NCI-H128 (cell line): ENCODE results near the gene RIIAD1.

Experiments
- DNase-seq: peaks from one replicate; lab custom pipeline; 2025; ENCODE audit not compliant: unreplicated experiment; lab: John Stamatoyannopoulos, UW

The RIIAD1 gene

GRCh38 chr1:151710187-151710840 is 11.0 kb upstream of the RIIAD1 start:
- peak; percentile 25 for DNase-seq

DNA sequence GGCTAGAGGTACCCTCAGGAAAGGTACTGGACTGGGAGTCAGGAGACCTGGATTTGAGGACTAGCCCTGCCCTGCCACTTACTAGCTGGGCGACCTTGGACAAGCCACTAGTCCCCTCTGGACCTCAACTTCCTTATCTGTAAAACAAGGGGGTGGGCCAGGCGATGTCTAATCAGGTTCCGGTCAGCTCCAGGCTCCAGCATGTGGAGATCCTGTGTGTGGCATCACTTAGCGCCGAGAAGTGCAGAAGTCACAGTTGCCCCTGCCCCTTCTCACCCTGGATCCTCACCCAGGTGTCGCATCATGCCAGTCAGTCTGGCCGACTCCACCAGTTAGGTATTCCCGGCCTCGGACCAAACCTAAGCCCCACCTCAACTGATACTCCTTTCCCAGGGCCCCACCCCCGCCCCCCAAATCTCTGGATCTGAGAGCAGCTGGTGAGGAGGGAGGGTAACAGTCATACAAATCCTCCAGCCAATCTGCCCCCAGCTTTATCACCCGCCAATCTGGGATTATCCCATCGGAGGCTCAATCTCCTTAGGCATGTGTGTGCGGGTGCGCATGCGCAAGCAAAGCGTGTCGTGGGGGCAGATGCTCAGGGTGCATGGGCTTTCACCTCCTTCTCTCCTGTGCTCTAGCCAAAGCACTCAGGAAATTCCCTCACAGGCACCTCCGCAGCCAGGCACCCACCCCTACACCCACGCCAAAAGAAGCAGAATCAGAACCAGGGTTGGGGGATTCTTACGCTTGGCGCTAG is 10.1 kb upstream of the RIIAD1 start:
- no peak for DNase-seq

DNA sequence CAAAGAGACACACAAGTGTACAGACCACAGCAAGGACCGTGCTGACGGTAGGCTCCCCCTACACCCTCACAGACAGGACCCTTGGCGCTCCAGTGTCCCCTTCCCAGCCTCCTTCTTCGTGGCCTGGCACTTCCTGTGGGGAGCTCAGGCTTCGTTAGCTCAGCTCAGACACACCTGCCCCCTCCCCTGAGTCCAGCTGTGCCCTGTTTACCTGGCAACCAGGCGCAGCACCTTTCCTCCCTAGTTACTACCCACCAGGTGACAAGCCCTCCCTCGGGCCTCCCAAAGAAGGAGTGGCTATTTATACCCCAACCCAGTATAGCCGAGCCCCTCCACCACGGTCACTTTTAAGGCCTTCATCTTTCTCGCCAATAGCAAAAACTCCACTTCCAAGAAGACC is 9.4 kb upstream of the RIIAD1 start:
- no peak for DNase-seq

DNA sequence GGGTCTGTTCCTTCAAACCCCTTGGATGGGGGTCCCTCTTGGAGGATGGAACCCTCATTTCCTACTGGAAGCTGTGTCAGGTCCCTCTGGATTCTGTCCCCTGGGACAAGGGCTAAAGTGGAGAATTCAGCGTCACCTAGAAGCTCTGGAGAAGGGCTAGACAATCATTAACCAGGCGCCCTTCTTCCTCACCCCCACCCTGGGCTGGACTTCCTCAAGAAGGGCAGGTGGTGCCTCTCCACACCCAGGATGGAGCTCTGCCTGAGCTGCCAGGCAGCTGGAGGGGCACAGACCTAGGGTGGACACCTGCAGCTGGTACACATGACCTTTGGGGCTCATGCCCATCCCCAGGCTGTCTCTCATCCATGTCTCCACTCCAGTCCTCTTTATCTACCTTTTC is 8.3 kb upstream of the RIIAD1 start:
- no peak for DNase-seq

- DNase-seq, result no peak
Measured at GRCh38 chr1:151713874-151714273, 7.4 kb upstream of the RIIAD1 start.

DNA sequence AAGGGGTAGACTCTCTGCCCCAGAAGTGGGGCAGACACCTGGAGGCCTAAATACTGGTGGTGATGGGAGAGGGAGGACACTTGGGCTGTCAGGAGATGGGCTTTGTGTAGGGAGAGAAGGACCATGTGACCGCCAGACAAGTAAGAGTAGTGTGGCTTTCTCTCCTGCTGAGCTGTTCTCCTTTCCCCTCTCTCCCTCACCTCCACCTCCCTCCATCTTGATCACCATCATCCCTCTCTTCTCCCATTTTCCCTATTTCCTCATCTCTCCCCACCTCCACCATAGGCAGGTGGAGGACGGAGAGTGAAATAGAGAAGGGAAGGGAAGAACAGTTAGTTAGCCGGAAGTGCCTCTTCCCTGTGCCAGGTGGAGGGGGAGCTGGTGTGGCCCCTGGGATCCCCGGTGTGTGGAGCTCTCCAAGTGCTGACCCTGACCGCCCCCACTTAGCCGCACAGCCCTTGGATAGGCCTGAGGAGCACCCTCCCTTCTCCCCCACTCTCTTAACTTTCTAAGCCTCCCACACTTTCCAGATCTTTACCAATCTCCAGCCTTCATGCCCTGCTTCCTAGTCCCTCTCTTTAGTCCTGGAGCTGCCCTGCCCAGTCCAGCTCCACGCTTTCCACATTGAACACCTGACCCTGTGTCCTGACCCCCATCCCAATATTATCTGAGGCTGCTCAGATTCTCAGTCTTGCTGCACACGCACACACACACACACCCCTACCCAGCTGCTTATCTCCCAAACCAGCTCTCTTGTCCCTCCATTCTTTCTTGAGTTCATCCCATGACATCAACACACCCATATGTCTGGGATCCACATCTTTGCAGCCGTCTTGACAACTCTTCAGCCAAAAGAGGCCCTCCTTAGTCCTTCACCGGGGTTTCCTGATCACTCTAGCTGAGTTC is 6.2 kb upstream of the RIIAD1 start:
- no peak for DNase-seq

- peak; percentile 59 for DNase-seq
Measured at GRCh38 chr1:151715726-151716404, 5.5 kb upstream of the RIIAD1 start.

DNA sequence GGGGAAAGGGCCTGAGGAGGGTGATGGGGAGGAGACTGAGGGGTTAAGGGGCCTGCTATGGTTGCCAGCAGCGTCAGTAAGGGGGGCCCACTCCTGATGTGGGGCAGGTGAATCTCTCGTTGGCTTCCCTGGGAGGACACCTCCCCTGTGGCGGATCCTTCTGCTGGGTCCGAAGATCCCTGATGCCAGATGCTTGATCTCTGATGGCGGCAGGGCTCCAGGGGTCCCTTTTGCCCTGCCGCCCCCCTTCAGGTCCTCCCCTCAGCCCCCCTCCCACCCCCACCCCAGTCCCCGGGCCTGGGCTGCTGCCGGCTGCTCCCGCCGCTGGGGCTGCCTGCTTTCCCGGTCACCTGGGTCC is 4.9 kb upstream of the RIIAD1 start:
- DNase-seq, result no peak

- peak; percentile 96 for DNase-seq
Measured at GRCh38 chr1:151716771-151717631, 4.3 kb upstream of the RIIAD1 start, which contains the start of gene CELF3. CELF3 (minus strand) TSS chr1:151716803; CDS start chr1:151716020, 783 bp downstream.

DNA sequence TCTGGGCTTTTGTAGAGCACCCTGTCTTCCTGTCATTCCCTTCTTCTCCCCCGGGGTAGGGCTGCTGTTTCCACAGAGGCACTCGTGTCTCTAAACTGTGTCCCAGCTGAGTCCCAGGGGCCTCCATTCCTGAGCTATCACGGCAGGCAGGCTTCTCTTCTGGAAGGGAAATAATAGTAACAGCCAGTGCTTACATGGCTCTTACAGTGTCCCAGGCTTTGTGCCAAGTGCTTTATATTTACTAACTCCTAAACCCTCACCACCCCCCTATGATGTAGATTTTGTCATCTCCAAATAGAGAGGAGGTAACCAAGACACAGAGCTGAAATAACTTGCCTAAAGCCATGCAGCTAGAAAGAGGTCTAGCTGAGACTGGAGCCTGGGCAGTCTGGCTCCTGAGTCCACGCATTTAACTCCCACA is 3.3 kb upstream of the RIIAD1 start:
- no peak for DNase-seq

GRCh38 chr1:151718666-151719065 is 2.7 kb upstream of the RIIAD1 start:
- no peak for DNase-seq

DNA sequence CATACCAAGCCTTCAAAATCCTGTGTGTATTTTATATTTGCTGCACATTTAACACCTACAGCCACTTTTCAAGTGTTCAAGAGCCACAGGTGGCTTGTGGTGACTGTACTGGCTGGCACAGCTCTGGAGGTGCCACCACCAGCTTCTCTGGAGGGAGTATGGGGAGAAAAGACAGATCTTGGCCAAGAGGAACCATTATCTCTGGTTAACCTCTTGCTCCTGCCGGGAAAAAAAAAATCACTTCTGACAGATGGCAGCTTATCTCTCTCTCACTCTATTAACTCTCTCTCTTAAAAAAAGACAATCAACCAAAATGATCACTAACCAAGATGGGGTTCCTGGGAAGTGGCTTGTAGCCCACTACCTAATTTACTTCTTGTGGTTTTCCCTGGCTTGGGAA is 1.2 kb upstream of the RIIAD1 start:
- DNase-seq, result no peak

DNA sequence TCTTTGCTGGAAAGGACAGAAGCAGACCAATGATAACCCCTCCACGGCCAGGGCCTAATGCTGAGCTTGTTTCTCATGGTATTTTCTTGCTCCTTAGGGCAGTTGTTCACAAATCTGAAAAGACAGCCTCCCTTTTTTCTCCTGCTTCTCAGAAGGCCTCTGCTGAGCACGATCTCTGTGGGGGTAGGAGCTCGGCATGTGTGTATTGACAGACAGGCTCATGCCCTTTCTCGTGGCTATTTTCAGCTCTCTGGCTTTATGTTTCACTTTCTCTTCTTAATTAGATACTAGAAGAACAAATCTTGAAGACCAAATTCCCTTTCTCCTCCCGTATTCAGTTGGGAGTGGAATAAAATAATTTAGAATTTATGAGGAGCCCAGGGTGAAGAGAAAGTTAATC is 768 bp upstream of the RIIAD1 start:
- no peak for DNase-seq

GRCh38 chr1:151721788-151722510 is 627 bp downstream of the RIIAD1 start:
- no peak for DNase-seq

GRCh38 chr1:151723726-151724370 is 2.5 kb downstream of the RIIAD1 start:
- DNase-seq, result no peak

GRCh38 chr1:151728151-151729054 is 7.1 kb downstream of the RIIAD1 start:
- peak; percentile 23 for DNase-seq

DNA sequence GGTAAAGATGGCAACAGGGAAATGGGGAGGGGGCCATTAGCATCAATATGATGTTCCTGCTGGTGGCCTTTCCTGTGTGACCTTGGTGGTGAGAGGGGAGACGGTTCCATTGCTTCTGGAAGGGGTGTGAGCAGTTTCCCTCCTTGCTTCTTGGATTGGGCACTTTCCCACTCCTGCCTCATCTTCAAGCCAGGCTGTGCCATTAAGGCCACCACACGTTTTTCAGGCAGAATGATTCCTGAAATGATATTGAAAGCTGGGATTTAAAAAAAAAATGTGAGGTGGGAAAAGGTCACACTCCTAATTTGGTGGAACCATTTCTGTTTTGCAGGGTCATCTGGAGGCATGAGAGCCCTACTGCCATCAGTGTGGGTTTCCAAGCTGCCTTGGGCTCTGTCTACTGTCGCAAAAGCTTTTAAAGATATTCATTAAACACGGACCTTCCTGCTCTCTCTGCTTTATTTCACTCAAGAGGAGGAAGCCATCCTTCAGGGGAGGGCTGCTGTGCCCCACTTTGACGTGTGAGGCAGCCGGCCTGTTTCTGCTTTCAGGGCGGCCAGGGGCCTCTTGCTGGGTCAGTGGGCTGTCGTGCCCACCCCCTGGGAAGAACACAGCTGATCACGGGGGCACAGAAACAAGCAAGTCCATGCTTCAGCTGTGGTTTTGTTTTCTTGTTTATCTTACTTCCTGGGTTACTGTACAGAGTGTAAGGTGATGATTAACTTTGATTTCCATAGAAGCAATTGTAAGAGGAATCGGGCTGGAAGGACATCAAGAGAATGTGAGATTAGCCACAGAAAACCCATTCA is 8.0 kb downstream of the RIIAD1 start:
- no peak for DNase-seq
